Body of pancreas (tissue), 4 donors: Measurements from ENCODE around the gene ACADS. TPM values are rescaled to one million over a fixed set of nuclear protein-coding genes. Genes with fewer than 3 reads are reported as not detected.

Experiments used
- ATAC-seq: fragments of 150-250 bp; one replicate; pipeline ENCODE4 v1.9.1; 2016
- DNase-seq, 4 donors: peaks; one replicate each; pipeline ENCODE4 v3.0.0-alpha.2; 2019
- H3K27ac ChIP-seq, 4 donors: fragments of 200-600 bp; sonication (generic); 1 replicate in 3 of 4; 2 replicates in 1 of 4; pipeline versions ENCODE4 v1.5.1 to v1.6.1; 2016 to 2019; ENCODE audit warnings: mild to moderate bottlenecking in 1 of 4, mixed read lengths in 1 of 4, moderate library complexity in 1 of 4
- H3K27me3 ChIP-seq, 2 donors: fragments of 200-600 bp; sonication (generic); one replicate each; pipeline ENCODE4 v1.6.0; 2016; ENCODE audit warnings: mild to moderate bottlenecking in 1 of 2
- H3K36me3 ChIP-seq, 2 donors: fragments of 200-600 bp; sonication (generic); replicated peaks in 1 of 2; 2 replicates each; pipeline ENCODE4 v1.5.1; 2016; ENCODE audit warnings: low read depth in 2 of 2; ENCODE audit not compliant: insufficient read depth in 1 of 2
- H3K4me1 ChIP-seq: fragments of 200-600 bp; sonication (generic); one replicate; pipeline ENCODE4 v1.6.0; 2016
- H3K4me3 ChIP-seq, 2 donors: fragments of 200-600 bp; sonication (generic); 1 replicate in 1 of 2; 2 replicates in 1 of 2; pipeline ENCODE4 v1.5.1; 2016 to 2019
- H3K9me3 ChIP-seq, 3 donors: fragments of 200-600 bp; sonication (generic); 1 replicate in 2 of 3; 2 replicates in 1 of 3; pipeline ENCODE4 v1.5.1; 2016
- CTCF ChIP-seq, 7 experiments: fragments of 450-650 bp in 4 of 7; fragments of 200-600 bp in 3 of 7; sonication (generic) in 3 of 7; IDR thresholded peaks; one replicate each; pipeline ENCODE4 v1.5.1; 2016 to 2019; ENCODE audit warnings: antibody characterized with exemption in 7 of 7
- POLR2A ChIP-seq, 3 donors: fragments of 450-650 bp; IDR thresholded peaks; one replicate each; pipeline ENCODE4 v1.6.1; 2016; ENCODE audit warnings: antibody characterized with exemption in 3 of 3, mild to moderate bottlenecking in 2 of 3
- WGBS, 2 donors: methylation state at CpG; one replicate each; pipeline ENCODE4 v1.1.5; 2017; 5-methylcytosine and 5-hydroxymethylcytosine counted together
- intact Hi-C: fragments of 100-400 bp; cut with DNase I; formaldehyde crosslinking; loops from one replicate; pipeline ENCODE4 v1.15.1; 2023
- total RNA-seq, 2 donors: library from RNA; depleted of rRNA; stranded (reverse); fragments of >200 nt; gene quantifications; one replicate each; pipeline ENCODE4 v1.1.0, GENCODE V29; 2016

Gene ACADS
- total RNA-seq, 2 donors from 2014 or later, result 33.5 to 55.0 TPM

- Histone ChIP-seq H3K36me3 (no peaks in the 10 kb centered on the region), H3K27me3 (no peaks in the 10 kb centered on the region), H3K4me3 (no peak overlapping the region), H3K27ac (no peak overlapping the region), H3K4me1 (no peaks in the 10 kb centered on the region), H3K9me3 (peaks cover 0 to 3% (median 0%) of the 10 kb centered on the region in 3 donors)
- DNase-seq, result no peak
- intact Hi-C loops, result no loop called here
- TF ChIP-seq CTCF (IDR thresholded peaks at IDR 0.05) (no peak), POLR2A (IDR thresholded peaks at IDR 0.05) (no peak)
- 93 to 96% methylated on average over 5 of the region's 5 CpGs for WGBS, 2 donors
- no peak for ATAC-seq
Measured at GRCh38 chr12:120750806-120751205, 25.2 kb downstream of the ACADS start.

GRCh38 chr12:120751389-120751788 is 25.8 kb downstream of the ACADS start:
- ATAC-seq (no peak), DNase-seq (no peak)
- Histone ChIP-seq H3K9me3 (peaks cover 0 to 3% (median 0%) of the 10 kb centered on the region in 3 donors), H3K27me3 (no peaks in the 10 kb centered on the region), H3K4me1 (no peaks in the 10 kb centered on the region), H3K36me3 (no peaks in the 10 kb centered on the region), H3K4me3 (no peak overlapping the region), H3K27ac (no peak overlapping the region)
- WGBS, 2 donors, result 95% methylated on average over 9 of the region's 9 CpGs
- intact Hi-C loops, result no loop called here
- TF ChIP-seq POLR2A (IDR thresholded peaks at IDR 0.05), result no peak
- no peak for TF ChIP-seq CTCF (IDR thresholded peaks at IDR 0.05)

- Histone ChIP-seq H3K4me3 (no peak overlapping the region), H3K36me3 (no peaks in the 10 kb centered on the region), H3K27ac (no peak overlapping the region), H3K27me3 (no peaks in the 10 kb centered on the region), H3K4me1 (no peaks in the 10 kb centered on the region), H3K9me3 (peaks cover 0 to 3% (median 0%) of the 10 kb centered on the region in 3 donors)
- intact Hi-C loops, result no loop called here
- DNase-seq (no peak), ATAC-seq (no peak)
- TF ChIP-seq CTCF (IDR thresholded peaks at IDR 0.05), result no peak
- TF ChIP-seq POLR2A (IDR thresholded peaks at IDR 0.05), result no peak
Measured at GRCh38 chr12:120754792-120755191, 29.2 kb downstream of the ACADS start.

- intact Hi-C loops, result no loop called here
- ATAC-seq, result no peak
Measured at GRCh38 chr12:120755269-120755668, 29.6 kb downstream of the ACADS start.

More at GRCh38 chr12:120755269-120755668, 29.6 kb downstream of the ACADS start:
- DNase-seq, result no peak
- H3K4me3 ChIP-seq, result no peak overlapping the region
- H3K9me3 ChIP-seq, result peaks cover 0 to 3% (median 0%) of the 10 kb centered on the region in 3 donors
- H3K36me3 ChIP-seq, result no peaks in the 10 kb centered on the region
- TF ChIP-seq POLR2A (IDR thresholded peaks at IDR 0.05), result no peak
- no peak for TF ChIP-seq CTCF (IDR thresholded peaks at IDR 0.05)
- H3K27me3 ChIP-seq, result no peaks in the 10 kb centered on the region
- no peak overlapping the region for H3K27ac ChIP-seq
- H3K4me1 ChIP-seq, result no peaks in the 10 kb centered on the region
